Keratinocyte (primary cell): ENCODE data around the gene RPS21. TPM values are rescaled to one million over a fixed set of nuclear protein-coding genes. Genes with fewer than 3 reads are reported as not detected.

Experiments
- DNase-seq: peaks from one replicate; pipeline ENCODE4 v3.0.0-alpha.2; 2011; ENCODE audit warnings: low read depth, missing footprints, low spot score
- FAIRE-seq: peaks from 2 replicates; lab custom pipeline; 2011; peaks lifted over from hg19 to GRCh38; lab: Jason Lieb, UNC
- H2AFZ ChIP-seq: 2 replicates; pipeline ENCODE4 v1.6.0; 2012; ENCODE audit warnings: low read length, control low read depth, inconsistent platforms; ENCODE audit not compliant: control insufficient read depth
- H3K27ac ChIP-seq: 2 replicates; pipeline ENCODE4 v1.5.1; 2011; ENCODE audit warnings: low read length; ENCODE audit not compliant: control insufficient read depth, insufficient read depth
- H3K27me3 ChIP-seq: 3 replicates; pipeline ENCODE4 v1.6.0; 2011; ENCODE audit warnings: low read length; ENCODE audit not compliant: control insufficient read depth, insufficient read depth; ENCODE audit errors: extremely low read depth
- H3K36me3 ChIP-seq, 2 experiments: 2 replicates in 1 of 2; 3 replicates in 1 of 2; pipeline ENCODE4 v1.5.1; 2011; ENCODE audit warnings: low read length in 2 of 2, mild to moderate bottlenecking in 1 of 2; ENCODE audit not compliant: control insufficient read depth in 2 of 2, insufficient read depth in 2 of 2; ENCODE audit errors: extremely low read depth in 1 of 2
- H3K4me1 ChIP-seq: 3 replicates; pipeline ENCODE4 v1.5.1; 2011; ENCODE audit warnings: low read length; ENCODE audit not compliant: control insufficient read depth, insufficient read depth; ENCODE audit errors: extremely low read depth
- H3K4me2 ChIP-seq: 3 replicates; pipeline ENCODE4 v1.6.0; 2011; ENCODE audit warnings: low read depth, low read length; ENCODE audit not compliant: control insufficient read depth, insufficient read depth; ENCODE audit errors: extremely low read depth
- H3K4me3 ChIP-seq, 3 experiments: fragments of 200-600 bp in 1 of 3; sonication (generic) in 1 of 3; 2 replicates in 2 of 3; 3 replicates in 1 of 3; pipeline ENCODE4 v1.5.1; 2011 to 2016; ENCODE audit warnings: low read length in 3 of 3, mild to moderate bottlenecking in 3 of 3, control low read depth in 2 of 3, inconsistent platforms in 1 of 3, low read depth in 1 of 3, mixed read lengths in 1 of 3, mixed run types in 1 of 3, moderate library complexity in 1 of 3; ENCODE audit not compliant: control insufficient read depth in 2 of 3, insufficient read depth in 2 of 3; ENCODE audit errors: extremely low read depth in 1 of 3
- H3K79me2 ChIP-seq: 2 replicates; pipeline ENCODE4 v1.6.0; 2012; ENCODE audit warnings: low read length; ENCODE audit not compliant: control insufficient read depth, insufficient read depth
- H3K9ac ChIP-seq: 3 replicates; pipeline ENCODE4 v1.6.0; 2011; ENCODE audit warnings: low read length; ENCODE audit not compliant: control insufficient read depth, insufficient read depth; ENCODE audit errors: extremely low read depth
- H3K9me1 ChIP-seq: 3 replicates; pipeline ENCODE4 v1.6.0; 2011; ENCODE audit warnings: low read length; ENCODE audit not compliant: control insufficient read depth, insufficient read depth; ENCODE audit errors: extremely low read depth
- H3K9me3 ChIP-seq: 2 replicates; pipeline ENCODE4 v1.5.1; 2012; ENCODE audit warnings: low read depth, low read length; ENCODE audit not compliant: control insufficient read depth
- H4K20me1 ChIP-seq: 3 replicates; pipeline ENCODE4 v1.6.0; 2011; ENCODE audit warnings: low read length; ENCODE audit not compliant: control insufficient read depth, insufficient read depth; ENCODE audit errors: extremely low read depth
- EZH2 ChIP-seq: IDR thresholded peaks from one replicate; pipeline ENCODE4 v1.6.1; 2012; ENCODE audit warnings: inconsistent platforms, mild to moderate bottlenecking, low read length, moderate library complexity
- dilution Hi-C: fragments of 300-500 bp; cut with MboI; formaldehyde crosslinking; loops from one replicate; pipeline ENCODE4 v1.7.0; 2020; ENCODE audit warnings: low sequenced_read_pairs; ENCODE audit not compliant: extremely low pct_ligation_motif_present
- polyA plus RNA-seq, 5 experiments: library from polyadenylated mRNA; depleted of rRNA in 3 of 5; stranded (reverse) in 3 of 5; stranded (forward) in 1 of 5; unstranded in 1 of 5; fragments of >200 nt; gene quantifications; 1 replicate in 1 of 5; 2 replicates in 3 of 5; 3 replicates in 1 of 5; pipeline versions ENCODE4 v1.2.1 to v1.2.3, GENCODE V29; 2011 to 2012; ENCODE audit warnings: missing spikeins in 2 of 5, low read depth in 1 of 5, low replicate concordance in 1 of 5
- TF ChIP-seq, protein P1 (sequence below), 3 experiments: IDR thresholded peaks in 1 of 3; conservative IDR thresholded peaks in 1 of 3; optimal IDR thresholded peaks in 1 of 3; 2 replicates in 2 of 3; 3 replicates in 1 of 3; pipeline versions ENCODE3 to v1.5.1; 2011; ENCODE audit warnings: low read length in 3 of 3, mild to moderate bottlenecking in 3 of 3, moderate library complexity in 2 of 3, control low read depth in 1 of 3, inconsistent platforms in 1 of 3; ENCODE audit not compliant: insufficient read depth in 2 of 3; ENCODE audit errors: extremely low read depth in 1 of 3

RPS21 gene
- polyA plus RNA-seq, 1 donor (not counting 4 experiments of a cell fraction or from before 2014, with no cell fraction given), result 3,874 TPM

DNA sequence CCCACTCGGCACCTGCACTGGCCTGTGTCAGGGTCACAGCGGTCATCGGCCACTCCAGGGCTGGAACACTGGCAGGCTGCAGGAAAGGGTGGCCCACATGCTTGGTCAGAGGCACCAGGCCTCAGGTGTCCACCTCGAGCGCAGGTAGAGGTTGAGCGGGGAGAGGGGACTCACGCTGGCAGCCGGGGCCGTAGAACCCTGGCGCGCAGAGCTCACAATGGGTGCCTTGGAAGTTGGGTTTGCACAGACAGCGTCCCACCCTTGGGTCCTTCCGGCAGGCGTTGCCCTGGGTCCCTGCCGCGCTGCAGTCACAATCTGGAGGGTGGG, 48.6 kb upstream of the RPS21 start:
- DNase-seq (no peak), FAIRE-seq (no peak)
- no peak overlapping the region for H3K4me2 ChIP-seq
- H3K4me1 ChIP-seq, result no peaks in the 10 kb centered on the region
- H3K36me3 ChIP-seq, result peaks cover 43 to 47% of the 10 kb centered on the region in 2 experiments
- TF ChIP-seq, protein P1, sequence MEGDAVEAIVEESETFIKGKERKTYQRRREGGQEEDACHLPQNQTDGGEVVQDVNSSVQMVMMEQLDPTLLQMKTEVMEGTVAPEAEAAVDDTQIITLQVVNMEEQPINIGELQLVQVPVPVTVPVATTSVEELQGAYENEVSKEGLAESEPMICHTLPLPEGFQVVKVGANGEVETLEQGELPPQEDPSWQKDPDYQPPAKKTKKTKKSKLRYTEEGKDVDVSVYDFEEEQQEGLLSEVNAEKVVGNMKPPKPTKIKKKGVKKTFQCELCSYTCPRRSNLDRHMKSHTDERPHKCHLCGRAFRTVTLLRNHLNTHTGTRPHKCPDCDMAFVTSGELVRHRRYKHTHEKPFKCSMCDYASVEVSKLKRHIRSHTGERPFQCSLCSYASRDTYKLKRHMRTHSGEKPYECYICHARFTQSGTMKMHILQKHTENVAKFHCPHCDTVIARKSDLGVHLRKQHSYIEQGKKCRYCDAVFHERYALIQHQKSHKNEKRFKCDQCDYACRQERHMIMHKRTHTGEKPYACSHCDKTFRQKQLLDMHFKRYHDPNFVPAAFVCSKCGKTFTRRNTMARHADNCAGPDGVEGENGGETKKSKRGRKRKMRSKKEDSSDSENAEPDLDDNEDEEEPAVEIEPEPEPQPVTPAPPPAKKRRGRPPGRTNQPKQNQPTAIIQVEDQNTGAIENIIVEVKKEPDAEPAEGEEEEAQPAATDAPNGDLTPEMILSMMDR (optimal IDR thresholded peaks at IDR 0.05 in 1 of 3, IDR thresholded peaks at IDR 0.05 in 1 of 3, conservative IDR thresholded peaks at IDR 0.05 in 1 of 3; ENCODE audit: extremely low read depth in 1 of 3, insufficient read depth in 2 of 3, low read length in 3 of 3), result no peak
- no peak for TF ChIP-seq EZH2
- H3K9me1 ChIP-seq, result no peaks in the 10 kb centered on the region
- H4K20me1 ChIP-seq, result no peaks in the 10 kb centered on the region
- H3K27ac ChIP-seq, result no peak overlapping the region
- peaks cover 4% of the 10 kb centered on the region for H3K79me2 ChIP-seq
- H3K9ac ChIP-seq, result no peak overlapping the region
- H2AFZ ChIP-seq, result no peak overlapping the region
- no peaks in the 10 kb centered on the region for H3K27me3 ChIP-seq
- no peak overlapping the region for H3K4me3 ChIP-seq
- dilution Hi-C loops, result no loop called here
- no peaks in the 10 kb centered on the region for H3K9me3 ChIP-seq

DNA sequence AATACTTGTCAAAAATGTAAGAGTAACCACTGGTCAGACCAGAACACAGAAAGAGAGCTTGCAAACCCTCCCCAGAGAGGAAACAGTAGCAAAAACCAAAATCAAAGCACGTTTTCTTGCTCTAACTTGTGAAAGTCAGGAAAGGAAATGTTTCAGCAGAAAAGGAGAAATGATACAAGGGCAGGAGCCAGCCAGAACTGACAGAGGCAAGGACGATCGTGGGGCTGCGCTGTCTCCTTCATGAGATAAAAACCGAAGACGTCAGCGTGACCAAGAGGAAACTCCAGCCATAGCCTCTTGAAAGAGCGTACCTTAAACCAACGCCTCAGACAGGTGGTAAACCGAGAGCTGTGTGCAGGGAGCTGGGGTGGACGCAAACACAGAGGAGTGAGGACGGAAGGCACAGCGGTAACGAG, 47.2 kb upstream of the RPS21 start:
- no peak overlapping the region for H2AFZ ChIP-seq
- peaks cover 47 to 51% of the 10 kb centered on the region in 2 experiments for H3K36me3 ChIP-seq
- H3K9me1 ChIP-seq, result no peaks in the 10 kb centered on the region
- no peak overlapping the region for H3K4me2 ChIP-seq
- no peak for TF ChIP-seq EZH2
- TF ChIP-seq, protein P1 (optimal IDR thresholded peaks at IDR 0.05 in 1 of 3, IDR thresholded peaks at IDR 0.05 in 1 of 3, conservative IDR thresholded peaks at IDR 0.05 in 1 of 3; ENCODE audit: extremely low read depth in 1 of 3, insufficient read depth in 2 of 3, low read length in 3 of 3), result no peak
- FAIRE-seq (no peak), DNase-seq (no peak)
- no peaks in the 10 kb centered on the region for H3K27me3 ChIP-seq
- no peak overlapping the region for H3K9ac ChIP-seq
- H4K20me1 ChIP-seq, result no peaks in the 10 kb centered on the region
- peaks cover 4% of the 10 kb centered on the region for H3K79me2 ChIP-seq
- H3K27ac ChIP-seq, result no peak overlapping the region
- no peak overlapping the region for H3K4me3 ChIP-seq
- H3K4me1 ChIP-seq, result no peaks in the 10 kb centered on the region
- no peaks in the 10 kb centered on the region for H3K9me3 ChIP-seq
- dilution Hi-C loops, result no loop called here
